ENCODE measurements around the gene IFT88.

IFT88 gene

GRCh38 chr13:20686863-20687579 is 120.1 kb downstream of the IFT88 start:
- DNase-seq (ENCODE audit: low spot score) = no peak

- DNase-seq (ENCODE audit: low spot score) = no peak
Observed at GRCh38 chr13:20689291-20689690, 122.3 kb downstream of the IFT88 start.

- DNase-seq (ENCODE audit: low spot score) = no peak
Observed at GRCh38 chr13:20691616-20692015, 124.7 kb downstream of the IFT88 start.

- no peak for DNase-seq (ENCODE audit: low spot score)
Observed at GRCh38 chr13:20696073-20696472, 129.1 kb downstream of the IFT88 start.

DNA sequence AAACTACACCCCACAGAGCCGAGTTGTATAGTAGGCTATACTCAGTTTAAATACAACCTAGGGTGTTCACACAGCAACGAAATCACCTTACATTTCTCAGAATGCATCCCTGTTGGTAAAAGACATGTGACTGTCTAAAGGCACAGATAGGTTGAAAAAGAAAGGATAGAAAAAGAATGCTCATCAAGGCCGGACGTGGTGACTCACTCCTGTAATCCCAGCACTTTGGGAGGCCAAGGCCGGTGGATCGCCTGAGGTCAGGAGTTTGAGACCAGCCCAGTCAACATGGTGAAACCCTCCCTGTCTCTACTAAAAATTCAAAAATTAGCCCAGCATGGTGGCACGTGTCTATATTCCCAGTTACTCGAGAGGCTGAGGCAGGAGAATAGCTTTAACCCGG is 132.8 kb downstream of the IFT88 start:
- no peak for DNase-seq (ENCODE audit: low spot score)

DNA sequence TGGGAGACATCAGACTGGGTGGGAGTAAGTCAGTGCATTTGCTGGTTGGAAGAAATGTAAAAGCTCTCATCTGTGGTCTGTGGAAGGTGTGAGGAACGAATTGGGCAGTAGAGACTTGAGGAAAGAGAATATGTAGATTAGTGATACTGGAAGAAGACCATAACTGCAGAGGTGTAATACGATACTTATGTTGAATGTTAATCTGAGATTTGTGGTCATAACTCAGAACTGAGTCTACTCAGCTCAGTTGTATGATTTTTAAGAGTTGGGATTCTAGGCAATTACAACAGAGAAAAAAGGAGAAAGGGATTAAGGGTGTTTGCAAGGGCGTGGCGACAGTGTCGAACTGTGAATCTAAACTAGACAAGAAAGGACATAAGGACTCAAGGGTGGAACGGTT is 133.3 kb downstream of the IFT88 start:
- no peak for DNase-seq (ENCODE audit: low spot score)

DNA sequence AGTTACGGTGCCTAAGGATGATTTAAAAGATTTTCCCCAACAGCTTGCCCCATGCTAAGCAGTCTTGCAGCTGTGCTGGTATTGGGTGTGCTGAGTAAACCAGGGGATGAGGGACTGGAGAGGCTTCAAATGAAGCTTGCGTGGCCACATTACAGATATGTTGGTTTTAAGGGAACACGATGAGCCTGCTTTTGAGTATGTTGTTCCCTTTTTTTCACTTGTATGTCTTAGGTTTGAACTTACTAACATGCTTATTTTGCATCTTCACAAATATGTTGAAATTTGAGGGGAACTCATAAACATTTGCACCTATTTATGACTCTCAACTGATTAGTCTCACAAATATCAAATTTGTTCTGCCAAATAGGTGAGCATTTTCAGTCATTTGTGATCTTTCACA is 134.5 kb downstream of the IFT88 start:
- no peak for DNase-seq (ENCODE audit: low spot score)

DNA sequence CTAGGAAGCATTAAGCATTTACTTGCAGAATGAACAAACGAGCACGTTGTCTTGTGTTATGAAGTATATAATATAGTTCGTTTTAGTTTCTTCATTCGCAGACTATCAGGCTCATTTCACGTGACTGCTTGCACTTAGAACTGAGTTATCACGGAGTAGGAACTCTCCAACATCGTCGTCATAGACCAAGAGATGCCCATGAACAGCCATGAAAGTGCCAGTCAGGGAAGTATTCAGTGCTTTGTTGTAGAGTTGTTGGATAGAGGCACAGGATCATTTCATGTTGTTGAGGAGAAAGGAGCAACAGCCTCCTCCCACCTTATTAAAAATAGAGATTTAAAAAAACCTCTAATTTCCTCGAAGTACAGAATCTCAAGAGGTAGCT is 135.6 kb downstream of the IFT88 start:
- DNase-seq (ENCODE audit: low spot score) = peak; percentile 42

GRCh38 chr13:20702915-20703779 is 136.2 kb downstream of the IFT88 start, which contains the start of gene IL17D:
TSS of gene IL17D (plus strand) at chr13:20703699. CDS start at chr13:20704002, 303 bp downstream.
- DNase-seq (ENCODE audit: low spot score) = peak; percentile 56

- peak; percentile 93 for DNase-seq (ENCODE audit: low spot score)
Observed at GRCh38 chr13:20703780-20704458, 137.0 kb downstream of the IFT88 start.

- DNase-seq (ENCODE audit: low spot score) = peak; percentile 27
Observed at GRCh38 chr13:20704459-20705069, 137.6 kb downstream of the IFT88 start.

DNA sequence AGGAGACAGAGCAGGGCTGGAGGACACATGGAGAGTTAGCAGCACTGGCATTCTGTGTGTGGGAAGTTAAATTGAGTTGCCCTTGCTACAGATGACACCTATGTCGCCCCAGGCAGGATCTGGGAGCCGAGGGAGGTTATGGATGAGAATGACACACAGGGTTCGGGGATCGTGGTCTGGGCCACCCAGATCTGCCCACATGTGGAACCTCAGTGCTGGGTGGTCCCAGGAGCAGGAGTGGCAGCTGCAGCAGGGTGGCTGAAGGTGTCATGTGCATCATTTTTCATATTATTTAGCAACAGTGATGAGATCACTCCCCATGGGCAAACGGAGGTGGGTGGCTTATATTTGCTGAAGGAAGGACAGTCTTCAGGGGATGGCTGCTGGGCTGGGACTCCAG is 139.7 kb downstream of the IFT88 start:
- no peak for DNase-seq (ENCODE audit: low spot score)

DNA sequence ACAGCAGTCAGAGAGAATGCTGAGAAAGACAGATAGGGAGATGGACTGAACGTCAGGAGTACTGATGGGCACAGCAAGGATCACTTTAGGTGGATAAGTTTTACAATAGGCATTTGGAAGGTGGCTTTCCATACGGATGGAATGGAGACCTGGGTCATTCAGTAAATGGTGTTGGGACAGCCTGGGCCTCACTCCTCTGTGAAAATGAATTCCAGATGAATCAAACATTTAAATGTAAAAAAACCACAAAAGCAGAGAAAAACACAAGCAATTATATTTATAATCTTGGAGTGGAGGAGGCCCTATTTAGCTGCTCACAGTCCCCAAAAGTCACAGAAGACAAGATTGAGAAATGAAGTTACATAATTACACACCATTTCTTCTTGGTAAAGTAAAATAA is 141.3 kb downstream of the IFT88 start:
- DNase-seq (ENCODE audit: low spot score) = no peak

DNA sequence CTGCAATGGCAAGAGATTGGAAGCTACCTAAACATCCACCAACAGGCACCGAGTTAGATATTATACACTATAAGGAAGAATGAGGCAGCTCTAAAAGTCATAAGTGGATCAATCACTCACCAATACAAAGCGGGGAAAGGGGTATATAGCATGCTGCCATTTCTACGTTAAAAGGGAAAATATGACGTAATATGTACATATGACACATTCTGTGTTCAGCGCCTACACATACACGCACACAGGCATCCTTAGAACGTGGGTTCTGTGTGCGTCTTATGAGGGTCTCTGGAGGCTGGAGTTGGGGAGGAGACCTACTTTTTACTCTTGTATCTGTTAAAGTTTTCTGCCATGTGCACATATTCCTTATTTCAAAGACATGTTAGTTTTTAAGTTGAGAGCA is 142.4 kb downstream of the IFT88 start:
- no peak for DNase-seq (ENCODE audit: low spot score)

DNA sequence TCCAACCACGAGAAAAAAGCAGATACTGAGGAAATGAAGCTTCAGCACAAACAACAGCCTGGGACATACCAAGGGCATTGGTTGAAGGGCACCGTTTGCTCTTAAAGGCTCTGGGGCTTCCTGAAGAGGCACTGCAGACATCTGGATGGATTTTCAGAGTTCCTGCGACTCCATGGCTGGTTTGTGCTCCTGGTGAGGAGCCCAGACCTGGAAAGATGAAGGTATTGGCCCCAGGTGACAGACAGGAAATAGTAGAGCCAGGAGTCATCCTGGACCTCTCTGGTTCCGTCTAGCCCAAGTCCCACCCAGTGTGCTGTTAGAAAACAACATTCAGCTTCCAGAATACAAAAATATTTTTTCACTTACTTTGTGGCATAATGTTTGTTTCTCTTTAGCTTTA is 142.8 kb downstream of the IFT88 start:
- no peak for DNase-seq (ENCODE audit: low spot score)

- peak; percentile 36 for DNase-seq (ENCODE audit: low spot score)
Observed at GRCh38 chr13:20711301-20712044, 144.5 kb downstream of the IFT88 start.

GRCh38 chr13:20713014-20713376 is 146.0 kb downstream of the IFT88 start:
- peak; percentile 20 for DNase-seq (ENCODE audit: low spot score)

DNA sequence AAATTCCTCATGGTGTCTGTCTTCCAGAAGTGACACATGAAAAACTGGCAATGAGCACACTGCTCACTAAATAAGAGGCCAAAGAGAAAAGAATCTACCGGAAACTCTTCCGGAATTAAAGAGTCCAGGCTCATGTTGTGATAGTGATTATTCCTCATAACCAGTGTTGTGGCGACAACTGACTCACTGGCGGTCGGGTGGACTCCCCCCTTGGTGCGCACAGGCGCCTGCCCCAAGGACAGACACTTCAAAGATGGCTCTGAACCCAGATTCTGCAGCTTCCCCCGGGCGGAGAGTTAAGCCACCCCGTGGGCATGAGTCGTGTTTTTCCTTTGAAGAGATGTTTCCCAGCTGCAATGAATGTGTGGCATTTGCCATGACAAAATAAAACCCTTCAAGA is 146.8 kb downstream of the IFT88 start:
- peak; percentile 52 for DNase-seq (ENCODE audit: low spot score)

GRCh38 chr13:20714161-20714560 is 147.2 kb downstream of the IFT88 start:
- peak; percentile 38 for DNase-seq (ENCODE audit: low spot score)

DNA sequence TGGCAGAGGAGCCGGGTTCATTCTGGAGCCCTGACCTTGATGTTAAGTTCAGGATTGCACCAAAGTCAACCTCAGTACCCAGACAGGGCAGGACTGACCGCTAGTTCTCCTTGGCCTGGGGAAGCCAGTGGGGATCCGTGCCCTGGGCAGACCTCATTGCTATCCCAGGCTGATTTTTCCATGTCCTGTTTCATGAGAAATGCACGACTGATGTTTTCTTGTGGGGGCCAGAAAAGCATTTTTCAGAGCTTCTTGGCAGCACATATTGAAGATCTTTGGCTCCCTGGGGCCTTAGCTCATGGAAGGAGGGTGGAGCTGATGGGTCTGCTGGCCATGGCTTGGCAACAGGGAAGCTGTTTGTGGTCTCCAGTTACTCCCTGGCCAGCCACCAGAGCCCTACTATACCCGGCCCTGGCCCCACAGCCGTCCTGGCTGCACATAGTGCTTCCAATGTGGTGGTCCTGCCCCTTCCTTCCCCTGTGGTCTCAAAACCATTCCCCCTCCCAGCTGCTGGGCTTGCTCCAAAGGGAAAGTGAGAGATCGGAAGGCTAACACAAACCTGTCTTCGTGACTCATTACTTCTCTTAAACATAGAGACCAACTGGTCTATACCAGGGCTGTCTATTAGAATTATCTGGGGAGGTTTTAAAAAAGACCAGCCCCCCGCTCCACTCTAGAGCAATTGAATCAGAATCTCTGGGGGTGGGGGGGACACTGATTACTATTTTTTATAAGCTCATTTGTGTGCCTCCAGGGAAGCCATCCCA is 147.8 kb downstream of the IFT88 start:
- no peak for DNase-seq (ENCODE audit: low spot score)

GRCh38 chr13:20715330-20715712 is 148.4 kb downstream of the IFT88 start:
- no peak for DNase-seq (ENCODE audit: low spot score)
